PC-9 (cell line): Measurements from ENCODE around the gene PPP1R9B.

Source experiments
- CTCF ChIP-seq: fragments of 200-600 bp; sonication (generic); conservative IDR thresholded peaks from 2 replicates; pipeline ENCODE4 v1.6.1; 2017; ENCODE audit warnings: mixed run types, antibody characterized with exemption, mild to moderate bottlenecking, moderate library complexity
- EZH2 ChIP-seq: fragments of 200-600 bp; sonication (generic); IDR thresholded peaks from 2 replicates; pipeline ENCODE4 v1.8.0; 2017; ENCODE audit warnings: antibody characterized with exemption, low read depth

- TF ChIP-seq CTCF (no peak), EZH2 (no peak)
Observed at GRCh38 chr17:50154604-50155003, 4.1 kb upstream of the PPP1R9B start.
